DND-41 (cell line): ENCODE results near the gene MDM1.

ENCODE experiments used
- ATAC-seq: fragments of 200-7000 bp; cut with Tn5 transposase; 3 replicates; pipeline ENCODE4 v1.9.1; 2021; ENCODE audit warnings: low read depth; ENCODE audit not compliant: insufficient read depth
- DNase-seq: peaks from one replicate; pipeline ENCODE4 v3.0.0-alpha.2; 2020
- H2AFZ ChIP-seq: 2 replicates; pipeline ENCODE4 v1.6.0; 2012; ENCODE audit warnings: low read depth, low read length
- H3K27ac ChIP-seq: 2 replicates; pipeline ENCODE4 v1.5.1; 2012; ENCODE audit warnings: low read length, inconsistent platforms
- H3K27me3 ChIP-seq: fragments of 200-600 bp; sonication (generic); 2 replicates; pipeline ENCODE4 v1.6.0; 2012; ENCODE audit warnings: low read length, mild to moderate bottlenecking, inconsistent platforms; ENCODE audit not compliant: insufficient read depth, poor library complexity
- H3K36me3 ChIP-seq: 2 replicates; pipeline ENCODE4 v1.5.1; 2012; ENCODE audit warnings: low read length, inconsistent platforms; ENCODE audit not compliant: insufficient read depth
- H3K4me1 ChIP-seq: 2 replicates; pipeline ENCODE4 v1.5.1; 2012; ENCODE audit warnings: mild to moderate bottlenecking, low read length; ENCODE audit not compliant: insufficient read depth
- H3K4me2 ChIP-seq: 2 replicates; pipeline ENCODE4 v1.6.0; 2012; ENCODE audit warnings: mild to moderate bottlenecking, moderate library complexity, low read length, inconsistent platforms; ENCODE audit not compliant: insufficient read depth
- H3K4me3 ChIP-seq, 2 experiments: fragments of 200-600 bp in 1 of 2; shearing (Covaris generic) in 1 of 2; 2 replicates each; pipeline ENCODE4 v1.5.1; 2012 to 2016; ENCODE audit warnings: inconsistent platforms in 2 of 2, low read length in 2 of 2, mild to moderate bottlenecking in 2 of 2, low read depth in 1 of 2, moderate library complexity in 1 of 2
- H3K79me2 ChIP-seq: 2 replicates; pipeline ENCODE4 v1.6.0; 2012; ENCODE audit warnings: low read length, inconsistent platforms; ENCODE audit not compliant: insufficient read depth
- H3K9ac ChIP-seq: 2 replicates; pipeline ENCODE4 v1.6.0; 2012; ENCODE audit warnings: low read depth, mild to moderate bottlenecking, inconsistent platforms, low read length, moderate library complexity
- H3K9me3 ChIP-seq: 2 replicates; pipeline ENCODE4 v1.5.1; 2012; ENCODE audit warnings: low read length, moderate library complexity, mild to moderate bottlenecking, inconsistent platforms; ENCODE audit not compliant: insufficient read depth, severe bottlenecking
- H4K20me1 ChIP-seq: 2 replicates; pipeline ENCODE4 v1.6.0; 2012; ENCODE audit warnings: low read length; ENCODE audit not compliant: insufficient read depth
- CTCF ChIP-seq: IDR thresholded peaks from 2 replicates; pipeline ENCODE4 v1.5.1; 2012; ENCODE audit warnings: borderline replicate concordance, low read length, moderate library complexity, mild to moderate bottlenecking; ENCODE audit not compliant: poor library complexity, severe bottlenecking; ENCODE audit errors: extremely low read depth
- EZH2 ChIP-seq: IDR thresholded peaks from 3 replicates; pipeline ENCODE4 v1.6.1; 2012; ENCODE audit warnings: borderline replicate concordance, low read depth, mild to moderate bottlenecking, moderate library complexity, low read length, inconsistent platforms; ENCODE audit not compliant: severe bottlenecking

MDM1 gene

GRCh38 chr12:68327896-68328295 lies 4.3 kb downstream of the MDM1 start:
- no peaks in the 10 kb centered on the region for H4K20me1 ChIP-seq
- DNase-seq, result no peak
- H3K4me1 ChIP-seq, result peaks cover 31% of the 10 kb centered on the region
- H3K9ac ChIP-seq, result no peak overlapping the region
- no peak overlapping the region for H3K27ac ChIP-seq
- no peak overlapping the region for H2AFZ ChIP-seq
- no peak for TF ChIP-seq CTCF
- no peak for TF ChIP-seq EZH2
- H3K9me3 ChIP-seq, result no peaks in the 10 kb centered on the region
- no peak for ATAC-seq
- H3K4me2 ChIP-seq, result no peak overlapping the region
- no peaks in the 10 kb centered on the region for H3K27me3 ChIP-seq
- no peak overlapping the region for H3K4me3 ChIP-seq
- peaks cover 34% of the 10 kb centered on the region for H3K36me3 ChIP-seq
- peaks cover 21% of the 10 kb centered on the region for H3K79me2 ChIP-seq

GRCh38 chr12:68326716-68327115 lies 5.4 kb downstream of the MDM1 start:
- no peaks in the 10 kb centered on the region for H3K9me3 ChIP-seq
- ATAC-seq, result no peak
- H3K27me3 ChIP-seq, result no peaks in the 10 kb centered on the region
- no peak overlapping the region for H3K27ac ChIP-seq
- no peak overlapping the region for H3K4me2 ChIP-seq
- DNase-seq, result no peak
- peaks cover 42% of the 10 kb centered on the region for H3K36me3 ChIP-seq
- no peaks in the 10 kb centered on the region for H4K20me1 ChIP-seq
- TF ChIP-seq EZH2 (no peak), CTCF (no peak)
- peaks cover 27% of the 10 kb centered on the region for H3K4me1 ChIP-seq
- H3K9ac ChIP-seq, result no peak overlapping the region
- peaks cover 19% of the 10 kb centered on the region for H3K79me2 ChIP-seq
- no peak overlapping the region for H2AFZ ChIP-seq
- H3K4me3 ChIP-seq, result no peak overlapping the region

GRCh38 chr12:68325966-68326365 lies 6.2 kb downstream of the MDM1 start:
- no peaks in the 10 kb centered on the region for H4K20me1 ChIP-seq
- no peaks in the 10 kb centered on the region for H3K9me3 ChIP-seq
- no peaks in the 10 kb centered on the region for H3K27me3 ChIP-seq
- peaks cover 42% of the 10 kb centered on the region for H3K36me3 ChIP-seq
- ATAC-seq (no peak), DNase-seq (no peak)
- no peak overlapping the region for H2AFZ ChIP-seq
- H3K79me2 ChIP-seq, result peaks cover 11% of the 10 kb centered on the region
- peaks cover 19% of the 10 kb centered on the region for H3K4me1 ChIP-seq
- H3K27ac ChIP-seq, result no peak overlapping the region
- no peak overlapping the region for H3K9ac ChIP-seq
- H3K4me3 ChIP-seq, result no peak overlapping the region
- no peak overlapping the region for H3K4me2 ChIP-seq
- TF ChIP-seq EZH2 (no peak), CTCF (no peak)

- Histone ChIP-seq H3K9ac (no peak overlapping the region), H3K4me2 (no peak overlapping the region), H3K4me3 (no peak overlapping the region), H3K27me3 (no peaks in the 10 kb centered on the region), H3K4me1 (peaks cover 5% of the 10 kb centered on the region; the same call in 1 of the 2 replicates), H3K79me2 (peaks cover 6% of the 10 kb centered on the region; the same call in 1 of the 2 replicates), H3K27ac (no peak overlapping the region), H4K20me1 (no peaks in the 10 kb centered on the region), H3K9me3 (no peaks in the 10 kb centered on the region), H3K36me3 (peaks cover 41% of the 10 kb centered on the region), H2AFZ (no peak overlapping the region)
- ATAC-seq, result no peak
- no peak for TF ChIP-seq CTCF
- TF ChIP-seq EZH2, result no peak
- no peak for DNase-seq
Measured at GRCh38 chr12:68324531-68324930, 7.6 kb downstream of the MDM1 start.
